Measurements from ENCODE around the gene PI4KB.

DNA sequence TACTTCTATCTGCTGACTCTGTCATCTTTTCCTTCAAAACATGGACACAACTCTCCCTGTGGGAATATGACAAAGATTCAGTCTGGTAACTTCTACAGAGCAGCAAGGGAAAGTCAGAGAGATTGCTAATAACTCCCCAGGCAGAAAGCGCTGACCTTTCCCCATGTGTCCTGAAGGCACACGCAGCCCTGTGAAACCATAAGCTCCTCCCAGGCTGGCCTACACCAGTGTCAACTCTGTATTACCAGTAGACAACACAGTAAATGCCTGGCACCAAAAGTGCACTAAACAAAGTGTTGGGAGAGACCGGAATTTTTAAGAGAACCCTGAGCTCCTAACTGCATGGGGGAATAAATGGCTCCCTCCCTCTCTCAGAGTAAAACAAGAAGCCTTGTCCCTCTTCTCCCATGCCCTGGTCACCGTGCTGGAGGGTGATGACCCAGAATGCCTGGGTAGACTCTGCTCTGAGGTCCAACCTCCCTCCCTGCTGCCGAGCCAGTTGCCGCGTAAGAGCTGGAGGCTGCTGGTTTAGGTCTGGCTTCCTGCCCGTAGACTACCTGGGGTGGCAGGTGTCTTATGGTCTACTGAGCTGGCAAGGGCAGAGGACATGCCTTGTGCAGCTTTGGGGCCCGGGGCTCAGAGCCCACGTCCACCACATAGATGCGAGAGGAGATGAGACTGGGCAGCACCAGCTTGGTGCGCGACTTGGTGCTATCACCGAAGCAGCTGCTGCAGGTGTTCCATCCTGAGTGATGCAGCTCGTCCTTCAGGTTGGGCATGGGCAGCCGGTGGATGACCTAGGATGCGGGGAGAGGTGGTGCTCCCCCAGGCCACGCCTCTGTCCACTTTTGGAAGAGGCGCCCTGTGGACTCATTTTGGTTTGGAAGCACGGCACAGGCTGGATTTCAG lies 41.4 kb upstream of the PI4KB start:
- TF ChIP-seq, protein P1, sequence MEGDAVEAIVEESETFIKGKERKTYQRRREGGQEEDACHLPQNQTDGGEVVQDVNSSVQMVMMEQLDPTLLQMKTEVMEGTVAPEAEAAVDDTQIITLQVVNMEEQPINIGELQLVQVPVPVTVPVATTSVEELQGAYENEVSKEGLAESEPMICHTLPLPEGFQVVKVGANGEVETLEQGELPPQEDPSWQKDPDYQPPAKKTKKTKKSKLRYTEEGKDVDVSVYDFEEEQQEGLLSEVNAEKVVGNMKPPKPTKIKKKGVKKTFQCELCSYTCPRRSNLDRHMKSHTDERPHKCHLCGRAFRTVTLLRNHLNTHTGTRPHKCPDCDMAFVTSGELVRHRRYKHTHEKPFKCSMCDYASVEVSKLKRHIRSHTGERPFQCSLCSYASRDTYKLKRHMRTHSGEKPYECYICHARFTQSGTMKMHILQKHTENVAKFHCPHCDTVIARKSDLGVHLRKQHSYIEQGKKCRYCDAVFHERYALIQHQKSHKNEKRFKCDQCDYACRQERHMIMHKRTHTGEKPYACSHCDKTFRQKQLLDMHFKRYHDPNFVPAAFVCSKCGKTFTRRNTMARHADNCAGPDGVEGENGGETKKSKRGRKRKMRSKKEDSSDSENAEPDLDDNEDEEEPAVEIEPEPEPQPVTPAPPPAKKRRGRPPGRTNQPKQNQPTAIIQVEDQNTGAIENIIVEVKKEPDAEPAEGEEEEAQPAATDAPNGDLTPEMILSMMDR (IDR thresholded peaks at IDR 0.05; ENCODE audit: poor library complexity, severe bottlenecking): no peak
- TF ChIP-seq EZH2 (IDR thresholded peaks at IDR 0.05; ENCODE audit: borderline replicate concordance, insufficient read depth, low read length, poor library complexity, severe bottlenecking) (no peak), TAF1 (IDR thresholded peaks at IDR 0.05; ENCODE audit: low read depth) (no peak), POLR2AphosphoS5 (IDR thresholded peaks at IDR 0.05) (no peak), EP300 (conservative IDR thresholded peaks at IDR 0.05; ENCODE audit: poor library complexity, severe bottlenecking) (no peak), SMC3 (conservative IDR thresholded peaks at IDR 0.05; ENCODE audit: poor library complexity) (no peak), RAD21 (conservative IDR thresholded peaks at IDR 0.05) (no peak)
- TF ChIP-seq, protein P2, sequence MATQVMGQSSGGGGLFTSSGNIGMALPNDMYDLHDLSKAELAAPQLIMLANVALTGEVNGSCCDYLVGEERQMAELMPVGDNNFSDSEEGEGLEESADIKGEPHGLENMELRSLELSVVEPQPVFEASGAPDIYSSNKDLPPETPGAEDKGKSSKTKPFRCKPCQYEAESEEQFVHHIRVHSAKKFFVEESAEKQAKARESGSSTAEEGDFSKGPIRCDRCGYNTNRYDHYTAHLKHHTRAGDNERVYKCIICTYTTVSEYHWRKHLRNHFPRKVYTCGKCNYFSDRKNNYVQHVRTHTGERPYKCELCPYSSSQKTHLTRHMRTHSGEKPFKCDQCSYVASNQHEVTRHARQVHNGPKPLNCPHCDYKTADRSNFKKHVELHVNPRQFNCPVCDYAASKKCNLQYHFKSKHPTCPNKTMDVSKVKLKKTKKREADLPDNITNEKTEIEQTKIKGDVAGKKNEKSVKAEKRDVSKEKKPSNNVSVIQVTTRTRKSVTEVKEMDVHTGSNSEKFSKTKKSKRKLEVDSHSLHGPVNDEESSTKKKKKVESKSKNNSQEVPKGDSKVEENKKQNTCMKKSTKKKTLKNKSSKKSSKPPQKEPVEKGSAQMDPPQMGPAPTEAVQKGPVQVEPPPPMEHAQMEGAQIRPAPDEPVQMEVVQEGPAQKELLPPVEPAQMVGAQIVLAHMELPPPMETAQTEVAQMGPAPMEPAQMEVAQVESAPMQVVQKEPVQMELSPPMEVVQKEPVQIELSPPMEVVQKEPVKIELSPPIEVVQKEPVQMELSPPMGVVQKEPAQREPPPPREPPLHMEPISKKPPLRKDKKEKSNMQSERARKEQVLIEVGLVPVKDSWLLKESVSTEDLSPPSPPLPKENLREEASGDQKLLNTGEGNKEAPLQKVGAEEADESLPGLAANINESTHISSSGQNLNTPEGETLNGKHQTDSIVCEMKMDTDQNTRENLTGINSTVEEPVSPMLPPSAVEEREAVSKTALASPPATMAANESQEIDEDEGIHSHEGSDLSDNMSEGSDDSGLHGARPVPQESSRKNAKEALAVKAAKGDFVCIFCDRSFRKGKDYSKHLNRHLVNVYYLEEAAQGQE (IDR thresholded peaks at IDR 0.05; ENCODE audit: borderline replicate concordance): no peak

Data from neural cell (in vitro differentiated cells).